WTC11 (cell line): ENCODE data around the gene RNF25. TPM values are rescaled to one million over a fixed set of nuclear protein-coding genes. Genes with fewer than 3 reads are reported as not detected.

ENCODE experiments used
- ATAC-seq: fragments of 200-7000 bp; cut with Tn5 transposase; 2 replicates; pipeline ENCODE4 v1.10.0; 2021; ENCODE audit warnings: mild to moderate bottlenecking, moderate library complexity
- CTCF ChIA-PET: fragments of 300-600 bp; sonication (Branson Sonifier 250); formaldehyde crosslinking; loops from one replicate; lab custom pipeline; 2021; ENCODE audit warnings: antibody characterized with exemption; lab: Charles Lee
- POLR2A ChIA-PET: fragments of 350-600 bp; sonication (Branson Sonifier 250); formaldehyde crosslinking; loops from one replicate; lab custom pipeline; 2021; ENCODE audit warnings: antibody characterized with exemption; lab: Charles Lee
- DNase-seq: peaks from one replicate; pipeline ENCODE4 v3.0.0; 2021; ENCODE audit warnings: low spot score
- H3K27ac Mint-ChIP-seq: 2 replicates; pipeline ENCODE4 v1.8.0; 2021; ENCODE audit warnings: mixed read lengths
- H3K27me3 Mint-ChIP-seq: 2 replicates; pipeline ENCODE4 v1.8.0; 2021; ENCODE audit warnings: low read depth, mild to moderate bottlenecking, moderate library complexity, mixed read lengths
- H3K36me3 Mint-ChIP-seq: 2 replicates; pipeline ENCODE4 v1.8.0; 2021; ENCODE audit warnings: mixed read lengths
- H3K4me1 Mint-ChIP-seq: 2 replicates; pipeline ENCODE4 v1.8.0; 2022; ENCODE audit warnings: mixed read lengths
- H3K4me3 Mint-ChIP-seq: 2 replicates; pipeline ENCODE4 v1.8.0; 2021; ENCODE audit warnings: mild to moderate bottlenecking, moderate library complexity, mixed read lengths
- H3K9me3 Mint-ChIP-seq: 2 replicates; pipeline ENCODE4 v1.8.0; 2021; ENCODE audit warnings: mixed read lengths
- ESRRA ChIP-seq: sonication (generic); formaldehyde crosslinking; IDR thresholded peaks from 2 replicates; pipeline ENCODE4 v1.8.1; 2022; ENCODE audit warnings: mild to moderate bottlenecking, missing genetic modification reagents, borderline replicate concordance
- GTF2I ChIP-seq: fragments of 250-450 bp; sonication (Bioruptor Pico); conservative IDR thresholded peaks from 2 replicates; pipeline ENCODE4 v1.4.0; 2021; ENCODE audit warnings: mild to moderate bottlenecking
- KAT7 ChIP-seq: sonication (generic); formaldehyde crosslinking; IDR thresholded peaks from 2 replicates; pipeline ENCODE4 v1.8.1; 2023; ENCODE audit warnings: missing genetic modification reagents, mild to moderate bottlenecking, borderline replicate concordance
- TEAD4 ChIP-seq: sonication (generic); formaldehyde crosslinking; IDR thresholded peaks from 2 replicates; pipeline ENCODE4 v1.8.0; 2022; ENCODE audit warnings: mild to moderate bottlenecking, missing genetic modification reagents
- ZBTB21 ChIP-seq: sonication (generic); formaldehyde crosslinking; IDR thresholded peaks from 2 replicates; pipeline ENCODE4 v1.8.1; 2023; ENCODE audit warnings: mild to moderate bottlenecking, missing genetic modification reagents, borderline replicate concordance
- ZNF263 ChIP-seq: sonication (generic); formaldehyde crosslinking; IDR thresholded peaks from 2 replicates; pipeline ENCODE4 v1.8.1; 2022; ENCODE audit warnings: low read depth, mild to moderate bottlenecking, moderate library complexity, missing genetic modification reagents
- ZNF416 ChIP-seq: fragments of 250-450 bp; sonication (Bioruptor Pico); IDR thresholded peaks from 2 replicates; pipeline ENCODE4 v1.9.0; 2021; ENCODE audit warnings: mild to moderate bottlenecking, inconsistent platforms
- total RNA-seq: library from RNA; stranded (reverse); gene quantifications from 3 replicates; pipeline ENCODE4 v1.2.3, GENCODE V29; 2021
- TF ChIP-seq, protein P1 (sequence below): sonication (generic); formaldehyde crosslinking; IDR thresholded peaks from 2 replicates; pipeline ENCODE4 v1.8.1; 2023; ENCODE audit warnings: mild to moderate bottlenecking, missing genetic modification reagents
- TF ChIP-seq, protein P2 (sequence below): sonication (generic); formaldehyde crosslinking; IDR thresholded peaks from 2 replicates; pipeline ENCODE4 v1.8.0; 2022; ENCODE audit warnings: mild to moderate bottlenecking, missing genetic modification reagents
- TF ChIP-seq, protein P3 (sequence below): fragments of 200-600 bp; IDR thresholded peaks from 2 replicates; pipeline ENCODE4 v1.8.0; 2022; ENCODE audit warnings: antibody characterized with exemption
- TF ChIP-seq, protein P4 (sequence below): sonication (generic); formaldehyde crosslinking; IDR thresholded peaks from 2 replicates; pipeline ENCODE4 v1.8.0; 2022; ENCODE audit warnings: missing genetic modification reagents
- TF ChIP-seq, protein P5 (sequence below): sonication (generic); formaldehyde crosslinking; IDR thresholded peaks from 2 replicates; pipeline ENCODE4 v1.8.1; 2022; ENCODE audit warnings: low read depth, missing genetic modification reagents, borderline replicate concordance

The RNF25 gene
- total RNA-seq, 1 experiment from 2014 or later = 23.9 TPM

DNA sequence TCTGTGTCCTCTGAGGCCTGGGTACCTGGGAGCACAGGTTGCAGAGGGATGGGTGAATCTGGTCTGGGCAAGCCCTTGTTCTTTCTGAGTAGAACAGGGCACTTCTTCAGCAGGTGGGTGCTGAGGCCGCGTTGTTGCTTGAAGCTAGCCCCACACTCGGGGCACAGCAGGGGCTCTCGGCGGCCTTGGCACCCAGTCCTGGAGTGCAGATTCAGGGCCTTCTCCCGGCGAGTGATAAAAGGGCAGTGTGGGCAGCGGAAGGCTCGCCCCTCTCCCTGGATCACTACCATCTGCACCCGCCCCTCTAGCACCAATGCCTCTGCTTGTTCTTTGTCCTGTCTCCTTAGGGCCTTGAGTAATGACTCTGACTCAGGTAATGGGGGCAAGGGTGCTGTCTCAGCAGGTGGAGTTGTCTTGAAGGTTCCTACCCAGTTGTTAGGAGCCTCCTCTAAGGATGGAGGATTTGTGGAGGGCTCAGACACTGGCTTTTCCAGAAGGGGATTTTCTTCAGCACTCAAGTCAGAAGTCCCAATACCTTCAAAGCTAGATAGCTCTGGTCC is 28.0 kb downstream of the RNF25 start:
- ChIA-PET CTCF (interaction anchor here (1.1 kb wide), 1 partner anchor 9 kb away, joined by 3 read pairs; no protein-coding TSS in a partner anchor), POLR2A (no interaction called here)
- H3K4me1 Mint-ChIP-seq = no peaks in the 10 kb centered on the region
- DNase-seq (no peak), ATAC-seq (no peak)
- H3K9me3 Mint-ChIP-seq = no peaks in the 10 kb centered on the region
- TF ChIP-seq, protein P1, sequence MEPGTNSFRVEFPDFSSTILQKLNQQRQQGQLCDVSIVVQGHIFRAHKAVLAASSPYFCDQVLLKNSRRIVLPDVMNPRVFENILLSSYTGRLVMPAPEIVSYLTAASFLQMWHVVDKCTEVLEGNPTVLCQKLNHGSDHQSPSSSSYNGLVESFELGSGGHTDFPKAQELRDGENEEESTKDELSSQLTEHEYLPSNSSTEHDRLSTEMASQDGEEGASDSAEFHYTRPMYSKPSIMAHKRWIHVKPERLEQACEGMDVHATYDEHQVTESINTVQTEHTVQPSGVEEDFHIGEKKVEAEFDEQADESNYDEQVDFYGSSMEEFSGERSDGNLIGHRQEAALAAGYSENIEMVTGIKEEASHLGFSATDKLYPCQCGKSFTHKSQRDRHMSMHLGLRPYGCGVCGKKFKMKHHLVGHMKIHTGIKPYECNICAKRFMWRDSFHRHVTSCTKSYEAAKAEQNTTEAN (CRISPR knock-in tag) = no peak
- TF ChIP-seq ZNF263 (CRISPR knock-in tag) (no peak), ZNF416 (CRISPR knock-in tag) (no peak), KAT7 (no peak), ESRRA (CRISPR knock-in tag) (no peak), ZBTB21 (no peak)
- TF ChIP-seq, protein P2, sequence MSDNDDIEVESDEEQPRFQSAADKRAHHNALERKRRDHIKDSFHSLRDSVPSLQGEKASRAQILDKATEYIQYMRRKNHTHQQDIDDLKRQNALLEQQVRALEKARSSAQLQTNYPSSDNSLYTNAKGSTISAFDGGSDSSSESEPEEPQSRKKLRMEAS (CRISPR knock-in tag) = no peak
- TF ChIP-seq, protein P3, sequence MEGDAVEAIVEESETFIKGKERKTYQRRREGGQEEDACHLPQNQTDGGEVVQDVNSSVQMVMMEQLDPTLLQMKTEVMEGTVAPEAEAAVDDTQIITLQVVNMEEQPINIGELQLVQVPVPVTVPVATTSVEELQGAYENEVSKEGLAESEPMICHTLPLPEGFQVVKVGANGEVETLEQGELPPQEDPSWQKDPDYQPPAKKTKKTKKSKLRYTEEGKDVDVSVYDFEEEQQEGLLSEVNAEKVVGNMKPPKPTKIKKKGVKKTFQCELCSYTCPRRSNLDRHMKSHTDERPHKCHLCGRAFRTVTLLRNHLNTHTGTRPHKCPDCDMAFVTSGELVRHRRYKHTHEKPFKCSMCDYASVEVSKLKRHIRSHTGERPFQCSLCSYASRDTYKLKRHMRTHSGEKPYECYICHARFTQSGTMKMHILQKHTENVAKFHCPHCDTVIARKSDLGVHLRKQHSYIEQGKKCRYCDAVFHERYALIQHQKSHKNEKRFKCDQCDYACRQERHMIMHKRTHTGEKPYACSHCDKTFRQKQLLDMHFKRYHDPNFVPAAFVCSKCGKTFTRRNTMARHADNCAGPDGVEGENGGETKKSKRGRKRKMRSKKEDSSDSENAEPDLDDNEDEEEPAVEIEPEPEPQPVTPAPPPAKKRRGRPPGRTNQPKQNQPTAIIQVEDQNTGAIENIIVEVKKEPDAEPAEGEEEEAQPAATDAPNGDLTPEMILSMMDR = no peak
- TF ChIP-seq, protein P4, sequence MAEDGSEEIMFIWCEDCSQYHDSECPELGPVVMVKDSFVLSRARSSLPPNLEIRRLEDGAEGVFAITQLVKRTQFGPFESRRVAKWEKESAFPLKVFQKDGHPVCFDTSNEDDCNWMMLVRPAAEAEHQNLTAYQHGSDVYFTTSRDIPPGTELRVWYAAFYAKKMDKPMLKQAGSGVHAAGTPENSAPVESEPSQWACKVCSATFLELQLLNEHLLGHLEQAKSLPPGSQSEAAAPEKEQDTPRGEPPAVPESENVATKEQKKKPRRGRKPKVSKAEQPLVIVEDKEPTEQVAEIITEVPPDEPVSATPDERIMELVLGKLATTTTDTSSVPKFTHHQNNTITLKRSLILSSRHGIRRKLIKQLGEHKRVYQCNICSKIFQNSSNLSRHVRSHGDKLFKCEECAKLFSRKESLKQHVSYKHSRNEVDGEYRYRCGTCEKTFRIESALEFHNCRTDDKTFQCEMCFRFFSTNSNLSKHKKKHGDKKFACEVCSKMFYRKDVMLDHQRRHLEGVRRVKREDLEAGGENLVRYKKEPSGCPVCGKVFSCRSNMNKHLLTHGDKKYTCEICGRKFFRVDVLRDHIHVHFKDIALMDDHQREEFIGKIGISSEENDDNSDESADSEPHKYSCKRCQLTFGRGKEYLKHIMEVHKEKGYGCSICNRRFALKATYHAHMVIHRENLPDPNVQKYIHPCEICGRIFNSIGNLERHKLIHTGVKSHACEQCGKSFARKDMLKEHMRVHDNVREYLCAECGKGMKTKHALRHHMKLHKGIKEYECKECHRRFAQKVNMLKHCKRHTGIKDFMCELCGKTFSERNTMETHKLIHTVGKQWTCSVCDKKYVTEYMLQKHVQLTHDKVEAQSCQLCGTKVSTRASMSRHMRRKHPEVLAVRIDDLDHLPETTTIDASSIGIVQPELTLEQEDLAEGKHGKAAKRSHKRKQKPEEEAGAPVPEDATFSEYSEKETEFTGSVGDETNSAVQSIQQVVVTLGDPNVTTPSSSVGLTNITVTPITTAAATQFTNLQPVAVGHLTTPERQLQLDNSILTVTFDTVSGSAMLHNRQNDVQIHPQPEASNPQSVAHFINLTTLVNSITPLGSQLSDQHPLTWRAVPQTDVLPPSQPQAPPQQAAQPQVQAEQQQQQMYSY (CRISPR knock-in tag) = no peak
- no peak overlapping the region for H3K4me3 Mint-ChIP-seq
- H3K36me3 Mint-ChIP-seq = peaks cover 52% of the 10 kb centered on the region
- H3K27ac Mint-ChIP-seq = no peak overlapping the region
- H3K27me3 Mint-ChIP-seq = no peaks in the 10 kb centered on the region

DNA sequence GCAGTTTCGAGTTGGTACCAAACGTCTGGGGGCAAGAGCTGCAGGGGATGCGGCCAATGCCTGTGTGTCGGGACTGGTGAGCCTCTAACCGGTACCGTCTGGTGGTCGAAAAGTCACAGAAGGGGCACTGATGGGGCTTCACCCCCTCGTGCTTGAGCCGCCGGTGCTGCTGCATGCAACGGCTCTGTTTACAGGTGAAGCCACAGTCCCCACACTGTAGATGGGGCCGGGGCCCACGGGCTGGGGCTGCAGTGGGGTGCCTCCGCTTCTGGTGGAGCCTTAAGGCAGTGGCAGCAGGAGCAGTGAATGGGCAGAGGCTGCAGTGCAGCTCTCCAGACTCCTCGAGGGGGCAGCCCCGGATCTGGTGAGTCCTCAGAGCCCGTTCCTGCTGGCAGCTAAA is 29.0 kb downstream of the RNF25 start:
- CTCF ChIA-PET = no interaction called here
- H3K36me3 Mint-ChIP-seq = peaks cover 53% of the 10 kb centered on the region
- no peaks in the 10 kb centered on the region for H3K4me1 Mint-ChIP-seq
- no peak for DNase-seq
- H3K27ac Mint-ChIP-seq = no peak overlapping the region
- no peaks in the 10 kb centered on the region for H3K9me3 Mint-ChIP-seq
- TF ChIP-seq TEAD4 (CRISPR knock-in tag) = no peak
- TF ChIP-seq, protein P3 = no peak
- TF ChIP-seq, protein P5, sequence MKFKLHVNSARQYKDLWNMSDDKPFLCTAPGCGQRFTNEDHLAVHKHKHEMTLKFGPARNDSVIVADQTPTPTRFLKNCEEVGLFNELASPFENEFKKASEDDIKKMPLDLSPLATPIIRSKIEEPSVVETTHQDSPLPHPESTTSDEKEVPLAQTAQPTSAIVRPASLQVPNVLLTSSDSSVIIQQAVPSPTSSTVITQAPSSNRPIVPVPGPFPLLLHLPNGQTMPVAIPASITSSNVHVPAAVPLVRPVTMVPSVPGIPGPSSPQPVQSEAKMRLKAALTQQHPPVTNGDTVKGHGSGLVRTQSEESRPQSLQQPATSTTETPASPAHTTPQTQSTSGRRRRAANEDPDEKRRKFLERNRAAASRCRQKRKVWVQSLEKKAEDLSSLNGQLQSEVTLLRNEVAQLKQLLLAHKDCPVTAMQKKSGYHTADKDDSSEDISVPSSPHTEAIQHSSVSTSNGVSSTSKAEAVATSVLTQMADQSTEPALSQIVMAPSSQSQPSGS = no peak
- TF ChIP-seq GTF2I = no peak
- no peak overlapping the region for H3K4me3 Mint-ChIP-seq
- POLR2A ChIA-PET = interaction anchor here (0.5 kb wide), 1 partner anchor 121 kb away, joined by 3 read pairs; no protein-coding TSS in a partner anchor
- ATAC-seq = no peak
- H3K27me3 Mint-ChIP-seq = no peaks in the 10 kb centered on the region
